ENCODE measurements around the gene ESPL1.

ESPL1 gene

DNA sequence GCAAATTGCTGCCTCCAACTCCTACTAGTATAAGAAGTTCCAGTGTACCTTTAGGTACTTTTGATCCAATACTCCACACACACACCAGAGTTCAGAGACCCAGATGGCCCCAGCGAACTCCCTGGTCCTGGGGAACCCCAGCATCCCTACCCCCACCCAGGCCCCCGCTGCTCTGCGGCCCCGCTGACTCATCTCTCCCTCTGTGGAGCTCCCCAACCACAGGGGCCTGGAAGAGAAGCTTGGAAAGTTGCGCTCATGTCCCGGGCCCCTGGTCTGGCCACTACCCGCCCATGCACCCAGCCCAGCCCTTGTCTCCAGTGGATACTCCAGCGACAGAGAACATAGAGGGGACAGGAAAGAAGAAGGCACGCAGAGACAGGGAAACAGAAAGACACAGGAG, 72.3 kb downstream of the ESPL1 start:
- no peak overlapping the region for H3K4me3 ChIP-seq
- no peak for DNase-seq (ENCODE audit: low spot score)
- H3K27ac ChIP-seq: no peak overlapping the region
- TF ChIP-seq, protein P1, sequence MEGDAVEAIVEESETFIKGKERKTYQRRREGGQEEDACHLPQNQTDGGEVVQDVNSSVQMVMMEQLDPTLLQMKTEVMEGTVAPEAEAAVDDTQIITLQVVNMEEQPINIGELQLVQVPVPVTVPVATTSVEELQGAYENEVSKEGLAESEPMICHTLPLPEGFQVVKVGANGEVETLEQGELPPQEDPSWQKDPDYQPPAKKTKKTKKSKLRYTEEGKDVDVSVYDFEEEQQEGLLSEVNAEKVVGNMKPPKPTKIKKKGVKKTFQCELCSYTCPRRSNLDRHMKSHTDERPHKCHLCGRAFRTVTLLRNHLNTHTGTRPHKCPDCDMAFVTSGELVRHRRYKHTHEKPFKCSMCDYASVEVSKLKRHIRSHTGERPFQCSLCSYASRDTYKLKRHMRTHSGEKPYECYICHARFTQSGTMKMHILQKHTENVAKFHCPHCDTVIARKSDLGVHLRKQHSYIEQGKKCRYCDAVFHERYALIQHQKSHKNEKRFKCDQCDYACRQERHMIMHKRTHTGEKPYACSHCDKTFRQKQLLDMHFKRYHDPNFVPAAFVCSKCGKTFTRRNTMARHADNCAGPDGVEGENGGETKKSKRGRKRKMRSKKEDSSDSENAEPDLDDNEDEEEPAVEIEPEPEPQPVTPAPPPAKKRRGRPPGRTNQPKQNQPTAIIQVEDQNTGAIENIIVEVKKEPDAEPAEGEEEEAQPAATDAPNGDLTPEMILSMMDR (IDR thresholded peaks at IDR 0.05): no peak

Measured in coronary artery (tissue), 2 donors.